ENCODE measurements around the gene HYLS1.

The HYLS1 gene

DNA sequence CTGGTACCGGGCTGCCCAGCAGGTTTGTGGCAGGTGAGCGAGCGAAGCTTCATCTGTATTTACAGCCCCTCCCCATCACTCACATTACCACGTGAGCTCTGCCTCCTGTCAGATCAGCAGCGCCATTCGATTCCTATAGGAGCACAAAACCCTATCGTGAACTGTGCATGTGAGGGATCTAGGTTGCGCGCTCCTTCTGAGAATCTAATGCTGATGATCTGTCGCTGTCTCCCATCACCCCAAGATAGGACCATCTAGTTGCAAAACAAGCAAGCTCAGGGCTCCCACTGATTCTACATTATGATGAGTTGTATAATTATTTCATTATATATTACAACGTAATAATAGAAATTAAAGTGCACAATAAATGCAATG lies 42.6 kb downstream of the HYLS1 start:
- H3K4me3 ChIP-seq (replicated peaks; ENCODE audit: insufficient read depth, low read length): no peak overlapping the region
- H3K27ac ChIP-seq (replicated peaks): no peak overlapping the region
- DNase-seq (ENCODE audit: low read depth in 1 of 2, low spot score in 1 of 2): no peak
- peaks cover 2% of the 10 kb centered on the region for H3K27me3 ChIP-seq (ENCODE audit: insufficient read depth, poor library complexity, severe bottlenecking)
- TF ChIP-seq, protein P1, sequence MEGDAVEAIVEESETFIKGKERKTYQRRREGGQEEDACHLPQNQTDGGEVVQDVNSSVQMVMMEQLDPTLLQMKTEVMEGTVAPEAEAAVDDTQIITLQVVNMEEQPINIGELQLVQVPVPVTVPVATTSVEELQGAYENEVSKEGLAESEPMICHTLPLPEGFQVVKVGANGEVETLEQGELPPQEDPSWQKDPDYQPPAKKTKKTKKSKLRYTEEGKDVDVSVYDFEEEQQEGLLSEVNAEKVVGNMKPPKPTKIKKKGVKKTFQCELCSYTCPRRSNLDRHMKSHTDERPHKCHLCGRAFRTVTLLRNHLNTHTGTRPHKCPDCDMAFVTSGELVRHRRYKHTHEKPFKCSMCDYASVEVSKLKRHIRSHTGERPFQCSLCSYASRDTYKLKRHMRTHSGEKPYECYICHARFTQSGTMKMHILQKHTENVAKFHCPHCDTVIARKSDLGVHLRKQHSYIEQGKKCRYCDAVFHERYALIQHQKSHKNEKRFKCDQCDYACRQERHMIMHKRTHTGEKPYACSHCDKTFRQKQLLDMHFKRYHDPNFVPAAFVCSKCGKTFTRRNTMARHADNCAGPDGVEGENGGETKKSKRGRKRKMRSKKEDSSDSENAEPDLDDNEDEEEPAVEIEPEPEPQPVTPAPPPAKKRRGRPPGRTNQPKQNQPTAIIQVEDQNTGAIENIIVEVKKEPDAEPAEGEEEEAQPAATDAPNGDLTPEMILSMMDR (IDR thresholded peaks at IDR 0.05; ENCODE audit: insufficient read depth, low read length): no peak
- no peak for TF ChIP-seq GABPA (IDR thresholded peaks at IDR 0.05; ENCODE audit: low read depth)
- TF ChIP-seq POLR2AphosphoS5 (IDR thresholded peaks at IDR 0.05; ENCODE audit: low read depth): no peak
- TF ChIP-seq, protein P2, sequence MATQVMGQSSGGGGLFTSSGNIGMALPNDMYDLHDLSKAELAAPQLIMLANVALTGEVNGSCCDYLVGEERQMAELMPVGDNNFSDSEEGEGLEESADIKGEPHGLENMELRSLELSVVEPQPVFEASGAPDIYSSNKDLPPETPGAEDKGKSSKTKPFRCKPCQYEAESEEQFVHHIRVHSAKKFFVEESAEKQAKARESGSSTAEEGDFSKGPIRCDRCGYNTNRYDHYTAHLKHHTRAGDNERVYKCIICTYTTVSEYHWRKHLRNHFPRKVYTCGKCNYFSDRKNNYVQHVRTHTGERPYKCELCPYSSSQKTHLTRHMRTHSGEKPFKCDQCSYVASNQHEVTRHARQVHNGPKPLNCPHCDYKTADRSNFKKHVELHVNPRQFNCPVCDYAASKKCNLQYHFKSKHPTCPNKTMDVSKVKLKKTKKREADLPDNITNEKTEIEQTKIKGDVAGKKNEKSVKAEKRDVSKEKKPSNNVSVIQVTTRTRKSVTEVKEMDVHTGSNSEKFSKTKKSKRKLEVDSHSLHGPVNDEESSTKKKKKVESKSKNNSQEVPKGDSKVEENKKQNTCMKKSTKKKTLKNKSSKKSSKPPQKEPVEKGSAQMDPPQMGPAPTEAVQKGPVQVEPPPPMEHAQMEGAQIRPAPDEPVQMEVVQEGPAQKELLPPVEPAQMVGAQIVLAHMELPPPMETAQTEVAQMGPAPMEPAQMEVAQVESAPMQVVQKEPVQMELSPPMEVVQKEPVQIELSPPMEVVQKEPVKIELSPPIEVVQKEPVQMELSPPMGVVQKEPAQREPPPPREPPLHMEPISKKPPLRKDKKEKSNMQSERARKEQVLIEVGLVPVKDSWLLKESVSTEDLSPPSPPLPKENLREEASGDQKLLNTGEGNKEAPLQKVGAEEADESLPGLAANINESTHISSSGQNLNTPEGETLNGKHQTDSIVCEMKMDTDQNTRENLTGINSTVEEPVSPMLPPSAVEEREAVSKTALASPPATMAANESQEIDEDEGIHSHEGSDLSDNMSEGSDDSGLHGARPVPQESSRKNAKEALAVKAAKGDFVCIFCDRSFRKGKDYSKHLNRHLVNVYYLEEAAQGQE (IDR thresholded peaks at IDR 0.05; ENCODE audit: insufficient replicate concordance, low read depth): no peak
- no peak for TF ChIP-seq SPI1 (IDR thresholded peaks at IDR 0.05; ENCODE audit: borderline replicate concordance, low read depth)

DNA sequence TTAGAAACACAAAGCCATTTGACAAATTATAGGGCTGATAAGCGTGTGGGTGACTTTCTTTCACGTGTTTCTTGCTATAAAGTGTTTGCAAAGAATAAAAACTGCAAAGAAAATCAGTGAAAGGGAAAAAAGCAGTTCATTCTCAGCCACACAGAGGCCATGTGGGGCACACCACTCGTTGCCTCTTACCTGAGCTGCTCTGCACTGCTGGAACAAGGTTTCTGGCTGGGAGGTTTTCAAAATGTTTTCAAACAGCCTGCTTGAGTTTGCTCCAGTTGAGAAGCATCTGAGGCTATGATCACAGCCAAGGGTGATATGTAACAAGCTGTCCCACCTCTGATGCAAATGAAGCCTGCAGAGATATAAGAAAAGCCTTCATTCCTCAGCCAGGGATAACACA lies 43.6 kb downstream of the HYLS1 start:
- TF ChIP-seq SPI1 (IDR thresholded peaks at IDR 0.05; ENCODE audit: borderline replicate concordance, low read depth): no peak
- no peak for TF ChIP-seq GABPA (IDR thresholded peaks at IDR 0.05; ENCODE audit: low read depth)
- TF ChIP-seq, protein P1 (IDR thresholded peaks at IDR 0.05; ENCODE audit: insufficient read depth, low read length): no peak
- TF ChIP-seq, protein P2 (IDR thresholded peaks at IDR 0.05; ENCODE audit: insufficient replicate concordance, low read depth): no peak
- no peak for DNase-seq (ENCODE audit: low read depth in 1 of 2, low spot score in 1 of 2)
- peaks cover 2% of the 10 kb centered on the region for H3K27me3 ChIP-seq (ENCODE audit: insufficient read depth, poor library complexity, severe bottlenecking)
- H3K27ac ChIP-seq (replicated peaks): no peak overlapping the region
- no peak overlapping the region for H3K4me3 ChIP-seq (replicated peaks; ENCODE audit: insufficient read depth, low read length)

DNA sequence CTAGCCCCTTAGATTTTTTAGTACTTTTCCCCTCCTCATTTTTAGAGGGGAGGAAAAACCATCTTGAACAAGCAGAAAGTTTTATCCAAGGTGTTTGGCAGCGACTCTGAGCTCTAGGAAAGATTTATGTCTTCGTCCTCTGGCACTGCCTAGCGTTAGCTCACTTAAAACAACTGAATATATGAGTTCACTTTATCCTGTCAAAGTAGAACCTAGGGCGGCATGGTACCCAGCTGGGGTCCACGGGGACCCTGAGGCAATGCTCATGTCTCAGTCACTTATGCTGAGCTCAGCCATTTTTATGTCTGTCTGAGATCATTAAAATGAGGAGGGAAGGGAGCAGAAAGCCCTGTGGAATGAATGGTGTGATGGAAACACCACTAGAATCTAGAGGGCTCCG lies 44.2 kb downstream of the HYLS1 start:
- H3K27me3 ChIP-seq (ENCODE audit: insufficient read depth, poor library complexity, severe bottlenecking): peaks cover 2% of the 10 kb centered on the region
- H3K27ac ChIP-seq (replicated peaks): no peak overlapping the region
- no peak for TF ChIP-seq GABPA (IDR thresholded peaks at IDR 0.05; ENCODE audit: low read depth)
- TF ChIP-seq POLR2AphosphoS5 (IDR thresholded peaks at IDR 0.05; ENCODE audit: low read depth): no peak
- TF ChIP-seq, protein P1 (IDR thresholded peaks at IDR 0.05; ENCODE audit: insufficient read depth, low read length): no peak
- TF ChIP-seq SPI1 (IDR thresholded peaks at IDR 0.05; ENCODE audit: borderline replicate concordance, low read depth): no peak
- TF ChIP-seq, protein P2 (IDR thresholded peaks at IDR 0.05; ENCODE audit: insufficient replicate concordance, low read depth): no peak
- no peak for DNase-seq (ENCODE audit: low read depth in 1 of 2, low spot score in 1 of 2)
- no peak overlapping the region for H3K4me3 ChIP-seq (replicated peaks; ENCODE audit: insufficient read depth, low read length)

All from HL-60 (cell line).